ENCODE results near the gene RASD2.

DNA sequence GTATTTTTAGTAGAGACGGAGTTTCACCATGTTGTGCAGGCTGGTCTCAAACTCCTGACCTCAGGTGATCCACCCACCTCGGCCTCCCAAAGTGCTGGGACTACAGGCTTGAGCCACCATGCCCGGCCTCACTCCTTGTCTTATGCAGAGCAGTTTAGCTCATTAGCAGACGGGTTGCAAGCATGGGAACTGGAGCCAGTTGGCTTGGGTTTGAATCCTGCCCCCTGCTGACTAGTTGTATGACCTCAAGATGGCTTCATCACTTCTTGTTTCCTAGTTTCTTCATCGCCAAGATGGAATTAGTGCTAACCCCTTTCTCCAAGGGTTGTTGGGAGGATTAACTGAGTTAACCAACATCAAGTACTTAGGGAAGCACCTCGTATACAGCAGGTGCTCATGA lies 23.4 kb upstream of the RASD2 start:
- TF ChIP-seq, protein P1, sequence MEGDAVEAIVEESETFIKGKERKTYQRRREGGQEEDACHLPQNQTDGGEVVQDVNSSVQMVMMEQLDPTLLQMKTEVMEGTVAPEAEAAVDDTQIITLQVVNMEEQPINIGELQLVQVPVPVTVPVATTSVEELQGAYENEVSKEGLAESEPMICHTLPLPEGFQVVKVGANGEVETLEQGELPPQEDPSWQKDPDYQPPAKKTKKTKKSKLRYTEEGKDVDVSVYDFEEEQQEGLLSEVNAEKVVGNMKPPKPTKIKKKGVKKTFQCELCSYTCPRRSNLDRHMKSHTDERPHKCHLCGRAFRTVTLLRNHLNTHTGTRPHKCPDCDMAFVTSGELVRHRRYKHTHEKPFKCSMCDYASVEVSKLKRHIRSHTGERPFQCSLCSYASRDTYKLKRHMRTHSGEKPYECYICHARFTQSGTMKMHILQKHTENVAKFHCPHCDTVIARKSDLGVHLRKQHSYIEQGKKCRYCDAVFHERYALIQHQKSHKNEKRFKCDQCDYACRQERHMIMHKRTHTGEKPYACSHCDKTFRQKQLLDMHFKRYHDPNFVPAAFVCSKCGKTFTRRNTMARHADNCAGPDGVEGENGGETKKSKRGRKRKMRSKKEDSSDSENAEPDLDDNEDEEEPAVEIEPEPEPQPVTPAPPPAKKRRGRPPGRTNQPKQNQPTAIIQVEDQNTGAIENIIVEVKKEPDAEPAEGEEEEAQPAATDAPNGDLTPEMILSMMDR (IDR thresholded peaks at IDR 0.05) = no peak
- TF ChIP-seq POLR2A (IDR thresholded peaks at IDR 0.05) = no peak
